ENCODE measurements around the gene ANK3. TPM values are rescaled to one million over a fixed set of nuclear protein-coding genes. Genes with fewer than 3 reads are reported as not detected.

The ANK3 gene
- total and polyA plus RNA-seq, 2 donors (not counting 1 experiment from before 2014, with no cell fraction given), result 0.50 to 0.79 TPM

DNA sequence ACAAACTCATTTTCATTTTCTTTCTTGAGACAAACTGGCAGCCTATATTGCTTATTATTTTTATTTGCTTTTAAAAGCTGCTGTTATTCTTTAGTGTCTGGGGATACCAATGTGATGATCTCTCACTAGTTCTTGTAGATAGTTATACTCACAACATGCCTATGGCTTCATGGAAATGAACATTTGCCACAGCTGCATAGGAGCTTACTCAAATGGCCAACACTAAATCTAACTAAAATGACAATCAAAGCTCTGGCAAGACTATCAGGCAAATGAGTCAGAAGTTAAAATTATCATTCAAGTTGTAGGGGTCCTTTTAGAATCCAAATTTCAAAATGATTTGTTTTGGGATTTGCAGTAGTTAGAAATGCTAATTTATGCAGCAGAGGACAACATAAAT, 225.9 kb downstream of the ANK3 start:
- Histone ChIP-seq H3K4me3 (replicated peaks in 1 of 4; ENCODE audit: control extremely low read depth in 1 of 4, insufficient read depth in 1 of 4, low read depth in 3 of 4, low read length in 4 of 4) (no peak overlapping the region), H4K20me1 (ENCODE audit: control insufficient read depth, extremely low read depth, insufficient read depth, low read length) (no peaks in the 10 kb centered on the region), H3K9ac (ENCODE audit: insufficient read depth, low read length) (no peak overlapping the region), H3K79me2 (ENCODE audit: control insufficient read depth, insufficient read depth, low read length) (no peaks in the 10 kb centered on the region), H3K9me3 (ENCODE audit: control insufficient read depth, insufficient read depth, low read depth, low read length) (no peaks in the 10 kb centered on the region), H3K4me1 (ENCODE audit: control insufficient read depth, extremely low read depth, insufficient read depth, low read length) (no peaks in the 10 kb centered on the region), H3K36me3 (ENCODE audit: control insufficient read depth, insufficient read depth, low read length) (no peaks in the 10 kb centered on the region), H2AFZ (ENCODE audit: low read length) (no peak overlapping the region), H3K27me3 (ENCODE audit: control insufficient read depth, insufficient read depth, low read length) (no peaks in the 10 kb centered on the region), H3K27ac (ENCODE audit: insufficient read depth, low read length) (no peak overlapping the region), H3K4me2 (ENCODE audit: extremely low read depth, insufficient read depth, low read length) (no peak overlapping the region)
- TF ChIP-seq, protein P1, sequence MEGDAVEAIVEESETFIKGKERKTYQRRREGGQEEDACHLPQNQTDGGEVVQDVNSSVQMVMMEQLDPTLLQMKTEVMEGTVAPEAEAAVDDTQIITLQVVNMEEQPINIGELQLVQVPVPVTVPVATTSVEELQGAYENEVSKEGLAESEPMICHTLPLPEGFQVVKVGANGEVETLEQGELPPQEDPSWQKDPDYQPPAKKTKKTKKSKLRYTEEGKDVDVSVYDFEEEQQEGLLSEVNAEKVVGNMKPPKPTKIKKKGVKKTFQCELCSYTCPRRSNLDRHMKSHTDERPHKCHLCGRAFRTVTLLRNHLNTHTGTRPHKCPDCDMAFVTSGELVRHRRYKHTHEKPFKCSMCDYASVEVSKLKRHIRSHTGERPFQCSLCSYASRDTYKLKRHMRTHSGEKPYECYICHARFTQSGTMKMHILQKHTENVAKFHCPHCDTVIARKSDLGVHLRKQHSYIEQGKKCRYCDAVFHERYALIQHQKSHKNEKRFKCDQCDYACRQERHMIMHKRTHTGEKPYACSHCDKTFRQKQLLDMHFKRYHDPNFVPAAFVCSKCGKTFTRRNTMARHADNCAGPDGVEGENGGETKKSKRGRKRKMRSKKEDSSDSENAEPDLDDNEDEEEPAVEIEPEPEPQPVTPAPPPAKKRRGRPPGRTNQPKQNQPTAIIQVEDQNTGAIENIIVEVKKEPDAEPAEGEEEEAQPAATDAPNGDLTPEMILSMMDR (conservative IDR thresholded peaks at IDR 0.05 in 1 of 2, IDR thresholded peaks at IDR 0.05 in 1 of 2; ENCODE audit: low read depth in 1 of 2, low read length in 2 of 2), result no peak
- TF ChIP-seq EZH2 (IDR thresholded peaks at IDR 0.05; ENCODE audit: low read length, missing control alignments), result no peak
- no peak for DNase-seq (ENCODE audit: low read depth in 2 of 2)

DNA sequence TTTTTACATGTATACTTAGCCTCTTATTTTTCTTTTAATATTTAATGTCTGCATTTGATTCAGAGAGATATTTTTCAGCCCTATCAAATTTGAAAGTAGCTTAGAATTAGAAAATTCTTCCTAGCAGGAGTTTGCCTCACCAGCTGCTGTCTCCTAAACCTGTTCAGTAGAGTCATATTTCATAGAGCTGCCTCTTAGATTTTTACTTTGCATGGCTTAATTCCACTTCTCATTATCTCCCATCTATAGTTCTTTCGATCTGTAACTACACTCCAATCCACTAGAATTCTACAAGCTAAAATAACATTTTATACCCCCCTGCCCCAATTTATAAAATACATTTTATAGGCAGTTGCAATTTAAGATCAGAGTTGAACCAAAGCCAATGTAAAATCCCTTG, 227.0 kb downstream of the ANK3 start:
- Histone ChIP-seq H4K20me1 (ENCODE audit: control insufficient read depth, extremely low read depth, insufficient read depth, low read length) (no peaks in the 10 kb centered on the region), H3K27me3 (ENCODE audit: control insufficient read depth, insufficient read depth, low read length) (no peaks in the 10 kb centered on the region), H3K4me1 (ENCODE audit: control insufficient read depth, extremely low read depth, insufficient read depth, low read length) (no peaks in the 10 kb centered on the region), H3K9me3 (ENCODE audit: control insufficient read depth, insufficient read depth, low read depth, low read length) (no peaks in the 10 kb centered on the region), H3K9ac (ENCODE audit: insufficient read depth, low read length) (no peak overlapping the region), H3K4me2 (ENCODE audit: extremely low read depth, insufficient read depth, low read length) (no peak overlapping the region), H3K4me3 (replicated peaks in 1 of 4; ENCODE audit: control extremely low read depth in 1 of 4, insufficient read depth in 1 of 4, low read depth in 3 of 4, low read length in 4 of 4) (no peak overlapping the region), H3K27ac (ENCODE audit: insufficient read depth, low read length) (no peak overlapping the region), H3K36me3 (ENCODE audit: control insufficient read depth, insufficient read depth, low read length) (no peaks in the 10 kb centered on the region), H2AFZ (ENCODE audit: low read length) (no peak overlapping the region), H3K79me2 (ENCODE audit: control insufficient read depth, insufficient read depth, low read length) (no peaks in the 10 kb centered on the region)
- TF ChIP-seq, protein P1 (conservative IDR thresholded peaks at IDR 0.05 in 1 of 2, IDR thresholded peaks at IDR 0.05 in 1 of 2; ENCODE audit: low read depth in 1 of 2, low read length in 2 of 2), result no peak
- no peak for TF ChIP-seq EZH2 (IDR thresholded peaks at IDR 0.05; ENCODE audit: low read length, missing control alignments)
- no peak for DNase-seq (ENCODE audit: low read depth in 2 of 2)

- Histone ChIP-seq H3K79me2 (ENCODE audit: control insufficient read depth, insufficient read depth, low read length) (no peaks in the 10 kb centered on the region), H2AFZ (ENCODE audit: low read length) (no peak overlapping the region), H3K27ac (ENCODE audit: insufficient read depth, low read length) (no peak overlapping the region), H3K4me3 (replicated peaks in 1 of 4; ENCODE audit: control extremely low read depth in 1 of 4, insufficient read depth in 1 of 4, low read depth in 3 of 4, low read length in 4 of 4) (no peak overlapping the region), H4K20me1 (ENCODE audit: control insufficient read depth, extremely low read depth, insufficient read depth, low read length) (no peaks in the 10 kb centered on the region), H3K4me1 (ENCODE audit: control insufficient read depth, extremely low read depth, insufficient read depth, low read length) (no peaks in the 10 kb centered on the region), H3K36me3 (ENCODE audit: control insufficient read depth, insufficient read depth, low read length) (no peaks in the 10 kb centered on the region), H3K9me3 (ENCODE audit: control insufficient read depth, insufficient read depth, low read depth, low read length) (no peaks in the 10 kb centered on the region), H3K9ac (ENCODE audit: insufficient read depth, low read length) (no peak overlapping the region), H3K27me3 (ENCODE audit: control insufficient read depth, insufficient read depth, low read length) (no peaks in the 10 kb centered on the region), H3K4me2 (ENCODE audit: extremely low read depth, insufficient read depth, low read length) (no peak overlapping the region)
- TF ChIP-seq, protein P1 (conservative IDR thresholded peaks at IDR 0.05 in 1 of 2, IDR thresholded peaks at IDR 0.05 in 1 of 2; ENCODE audit: low read depth in 1 of 2, low read length in 2 of 2), result no peak
- no peak for TF ChIP-seq EZH2 (IDR thresholded peaks at IDR 0.05; ENCODE audit: low read length, missing control alignments)
- DNase-seq (ENCODE audit: low read depth in 2 of 2), result no peak
Measured at GRCh38 chr10:60155943-60156683, 233.6 kb downstream of the ANK3 start.

Data from fibroblast of lung (primary cell).